ENCODE measurements around the gene KLF13. TPM values are rescaled to one million over a fixed set of nuclear protein-coding genes. Genes with fewer than 3 reads are reported as not detected.

Gene KLF13
- polyA plus RNA-seq, 1 experiment: 16.8 TPM

GRCh38 chr15:31366169-31366734 is 39.6 kb downstream of the KLF13 start:
- no peaks in the 10 kb centered on the region for H3K27me3 ChIP-seq (ENCODE audit: control insufficient read depth, insufficient read depth, low read length)
- no peak overlapping the region for H3K27ac ChIP-seq (ENCODE audit: low read depth, low read length)
- DNase-seq (ENCODE audit: low read depth, low spot score): no peak
- TF ChIP-seq CTCF (IDR thresholded peaks at IDR 0.05; ENCODE audit: low read depth, low read length): no peak
- ChIA-PET POLR2A (interaction anchor here (0.6 to 1.7 kb wide), 3 partner anchors 13 to 117 kb away, joined by 3 to 5 read pairs (median 3); partner anchors contain the start of gene KLF13), CTCF (interaction anchor here (0.9 to 4.1 kb wide), 6 partner anchors 16 to 123 kb away, joined by 3 to 63 read pairs (median 4); no protein-coding TSS in a partner anchor)
- no peaks in the 10 kb centered on the region; the same call in 1 of the 2 replicates for H3K9me3 ChIP-seq (ENCODE audit: control insufficient read depth, insufficient read depth, low read length)
- H3K4me3 ChIP-seq (ENCODE audit: low read depth, low read length): no peak overlapping the region

GRCh38 chr15:31367021-31367729 is 40.5 kb downstream of the KLF13 start:
- DNase-seq (ENCODE audit: low read depth, low spot score): no peak
- ChIA-PET POLR2A (interaction anchor here (0.6 kb wide), 1 partner anchor 41 kb away, joined by 3 read pairs; the partner anchor contains the start of gene KLF13), CTCF (interaction anchor here (0.6 to 4.1 kb wide), 3 partner anchors 14 to 122 kb away, joined by 3 to 63 read pairs (median 4); no protein-coding TSS in a partner anchor)
- no peaks in the 10 kb centered on the region for H3K27me3 ChIP-seq (ENCODE audit: control insufficient read depth, insufficient read depth, low read length)
- TF ChIP-seq CTCF (IDR thresholded peaks at IDR 0.05; ENCODE audit: low read depth, low read length): no peak
- no peak overlapping the region for H3K4me3 ChIP-seq (ENCODE audit: low read depth, low read length)
- H3K9me3 ChIP-seq (ENCODE audit: control insufficient read depth, insufficient read depth, low read length): peaks cover 5% of the 10 kb centered on the region; the same call in 1 of the 2 replicates
- no peak overlapping the region for H3K27ac ChIP-seq (ENCODE audit: low read depth, low read length)

- no peak for TF ChIP-seq CTCF (IDR thresholded peaks at IDR 0.05; ENCODE audit: low read depth, low read length)
- Histone ChIP-seq H3K27me3 (ENCODE audit: control insufficient read depth, insufficient read depth, low read length) (no peaks in the 10 kb centered on the region), H3K9me3 (ENCODE audit: control insufficient read depth, insufficient read depth, low read length) (peaks cover 10% of the 10 kb centered on the region; the same call in 1 of the 2 replicates), H3K4me3 (ENCODE audit: low read depth, low read length) (no peak overlapping the region), H3K27ac (ENCODE audit: low read depth, low read length) (no peak overlapping the region)
- ChIA-PET CTCF (interaction anchor here (0.6 to 4.1 kb wide), 2 partner anchors 13 to 121 kb away, joined by 3 to 63 read pairs; no protein-coding TSS in a partner anchor), POLR2A (no interaction called here)
- no peak for DNase-seq (ENCODE audit: low read depth, low spot score)
Measured at GRCh38 chr15:31367730-31368344, 41.2 kb downstream of the KLF13 start.

- TF ChIP-seq CTCF (IDR thresholded peaks at IDR 0.05; ENCODE audit: low read depth, low read length): no peak
- Histone ChIP-seq H3K27ac (ENCODE audit: low read depth, low read length) (no peak overlapping the region), H3K9me3 (ENCODE audit: control insufficient read depth, insufficient read depth, low read length) (peaks cover 10% of the 10 kb centered on the region; the same call in 1 of the 2 replicates), H3K27me3 (ENCODE audit: control insufficient read depth, insufficient read depth, low read length) (no peaks in the 10 kb centered on the region), H3K4me3 (ENCODE audit: low read depth, low read length) (no peak overlapping the region)
- ChIA-PET POLR2A (no interaction called here), CTCF (interaction anchor here (0.6 to 1.2 kb wide), 3 partner anchors 15 to 158 kb away, joined by 3 to 6 read pairs (median 6); no protein-coding TSS in a partner anchor)
- no peak for DNase-seq (ENCODE audit: low read depth, low spot score)
Measured at GRCh38 chr15:31369727-31370126, 43.1 kb downstream of the KLF13 start.

Data from AG04450 (cell line).